Measurements from ENCODE around the gene ZNF91.
"Not testable (repeated sequence)": the region's sequence is repeated elsewhere in the genome, so short reads cannot be mapped to it uniquely, and the experiment has no call there.

- not testable (repeated sequence) for TF ChIP-seq ZBTB34 (CRISPR knock-in tag; IDR thresholded peaks at IDR 0.05); FOS (IDR thresholded peaks at IDR 0.05; ENCODE audit: extremely low read depth, insufficient read length); CREB5 (CRISPR knock-in tag; IDR thresholded peaks at IDR 0.05); ZNF354B (CRISPR knock-in tag; IDR thresholded peaks at IDR 0.05); SNAPC5 (CRISPR knock-in tag; IDR thresholded peaks at IDR 0.05); TARDBP (IDR thresholded peaks at IDR 0.05); SRF (CRISPR knock-in tag; IDR thresholded peaks at IDR 0.05); CTCF (IDR thresholded peaks at IDR 0.05 in 2 of 3, conservative IDR thresholded peaks at IDR 0.05 in 1 of 3; ENCODE audit: insufficient read depth in 2 of 3, low read depth in 1 of 3, low read length in 3 of 3)
These were observed 24.0 kb upstream of the ZNF91 start for GRCh38 chr19:23419261-23419660.

Measured in K562 (cell line).